ENCODE results near the gene ANKS1A.

The ANKS1A gene

DNA sequence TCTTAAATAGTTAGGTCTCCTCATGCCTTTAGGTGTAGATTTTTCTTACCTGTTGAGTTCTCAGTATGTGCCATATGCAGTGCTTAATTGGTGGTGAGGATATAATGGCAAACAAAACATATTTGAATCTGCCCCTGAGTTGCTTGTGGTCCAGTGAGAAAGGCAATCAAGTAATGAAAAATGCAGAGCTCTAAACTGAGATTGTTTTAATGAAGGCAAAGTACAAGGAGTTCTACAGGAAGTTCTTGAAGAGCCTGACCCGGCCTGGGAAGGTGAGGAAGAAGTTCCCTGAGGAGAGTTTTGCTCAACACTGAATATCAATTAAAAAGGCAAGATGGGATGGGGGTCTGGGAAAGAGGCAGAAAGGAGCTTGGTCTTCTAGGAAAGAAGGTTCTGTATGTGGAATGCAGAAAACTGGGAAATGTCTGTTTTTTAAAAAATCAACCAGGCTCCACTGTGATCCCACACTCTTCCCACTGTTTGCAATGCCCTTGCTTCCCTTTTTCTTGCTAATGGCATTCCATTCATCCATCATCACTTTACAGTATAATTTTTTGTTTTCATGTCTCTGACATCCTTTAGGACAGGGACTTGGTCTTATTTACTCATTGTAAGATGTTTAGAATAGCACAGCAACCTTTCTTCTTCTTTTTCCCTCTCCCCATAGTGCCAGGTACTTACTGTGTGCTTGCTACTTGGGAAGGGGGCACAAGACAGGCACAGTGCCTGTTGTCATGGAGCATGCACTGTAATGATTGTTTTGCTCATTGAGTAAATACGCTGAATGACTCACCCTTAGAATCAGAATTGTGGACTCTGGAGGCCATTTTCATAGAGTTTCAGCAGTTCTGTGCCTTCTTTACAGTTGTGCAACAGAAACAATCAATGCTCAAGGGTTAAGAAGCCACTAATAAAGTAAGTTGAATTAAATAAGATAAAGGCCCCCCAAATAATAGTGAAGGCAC is 64.3 kb downstream of the ANKS1A start:
- Mint-ChIP-seq H3K4me1 (peaks cover 22% of the 10 kb centered on the region), H3K4me3 (no peak overlapping the region), H3K9me3 (no peaks in the 10 kb centered on the region), H3K36me3 (peaks cover 6% of the 10 kb centered on the region), H3K27ac (no peak overlapping the region)
- no peak for DNase-seq (ENCODE audit: low spot score in 2 of 2)
- no peak for ATAC-seq

DNA sequence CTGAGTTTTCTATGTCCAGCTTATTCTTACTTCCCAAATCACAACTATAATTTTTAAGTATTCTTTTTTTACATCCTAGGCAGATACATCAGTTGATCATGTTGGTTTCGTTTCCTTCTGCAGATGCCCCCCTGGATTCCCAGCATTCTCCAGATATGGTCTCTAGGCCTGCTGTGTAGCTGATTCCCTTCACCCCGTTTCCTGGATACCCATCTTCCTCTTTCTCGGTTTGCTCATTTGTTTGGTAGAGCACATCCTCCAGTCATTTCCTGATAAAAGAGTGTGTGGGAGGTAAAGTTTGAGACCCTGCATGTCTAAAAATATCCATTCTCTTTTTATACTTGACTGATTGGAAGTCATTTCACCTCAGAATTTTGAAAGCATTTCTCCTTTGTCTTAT is 66.4 kb downstream of the ANKS1A start:
- no peak overlapping the region for H3K27ac Mint-ChIP-seq
- H3K4me1 Mint-ChIP-seq, result peaks cover 22% of the 10 kb centered on the region
- no peak for DNase-seq (ENCODE audit: low spot score in 2 of 2)
- no peak for ATAC-seq
- H3K4me3 Mint-ChIP-seq, result no peak overlapping the region
- peaks cover 6% of the 10 kb centered on the region for H3K36me3 Mint-ChIP-seq
- no peaks in the 10 kb centered on the region for H3K9me3 Mint-ChIP-seq

DNA sequence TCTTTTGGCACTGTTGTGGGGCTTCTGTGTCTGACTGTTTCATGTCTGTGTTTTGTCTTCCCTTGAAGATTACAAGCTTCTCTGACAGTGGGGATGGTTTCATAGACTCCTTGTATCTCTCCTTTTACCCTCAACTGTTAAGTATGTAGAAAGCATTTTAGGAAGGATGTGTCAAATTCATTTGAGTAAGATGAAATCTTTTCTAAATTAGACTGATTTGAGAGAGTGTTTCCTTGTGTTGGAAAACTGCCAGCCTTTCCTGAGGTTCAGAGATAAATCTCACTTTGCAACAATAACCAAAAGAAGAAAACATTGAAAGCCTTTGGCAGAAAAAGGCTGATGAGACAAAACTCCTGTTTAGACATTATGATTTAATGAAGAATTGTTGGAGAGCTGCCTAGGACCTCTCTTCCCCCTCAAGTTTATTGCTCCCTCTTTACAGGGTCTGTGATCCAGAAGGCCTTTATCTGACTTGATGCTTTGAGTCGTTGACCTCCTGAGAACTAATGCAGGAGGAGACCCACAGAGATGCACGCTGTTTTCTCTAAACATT is 68.3 kb downstream of the ANKS1A start:
- Mint-ChIP-seq H3K36me3 (peaks cover 6% of the 10 kb centered on the region), H3K9me3 (no peaks in the 10 kb centered on the region), H3K4me3 (no peak overlapping the region), H3K27ac (no peak overlapping the region), H3K4me1 (peaks cover 22% of the 10 kb centered on the region)
- ATAC-seq, result no peak
- DNase-seq (ENCODE audit: low spot score in 2 of 2), result no peak

DNA sequence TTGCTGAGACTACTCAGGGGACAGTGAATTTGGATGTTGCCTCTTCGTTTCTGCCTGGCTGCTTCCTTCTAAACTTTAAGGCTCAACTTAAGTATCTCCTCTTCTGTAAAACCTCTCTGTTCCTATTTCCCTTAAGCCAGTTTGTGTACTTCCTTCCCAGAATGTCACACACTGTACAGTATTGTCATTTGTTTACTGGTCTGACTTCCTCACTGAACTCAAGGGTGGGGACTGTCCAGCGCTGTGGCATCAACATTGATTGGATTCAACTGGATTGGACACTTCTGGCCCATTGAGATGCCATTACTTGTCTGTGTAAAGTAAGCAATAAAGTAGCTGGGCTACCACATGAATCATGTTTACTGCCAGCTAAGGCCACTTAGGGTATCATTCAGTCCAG is 69.7 kb downstream of the ANKS1A start:
- Mint-ChIP-seq H3K36me3 (peaks cover 6% of the 10 kb centered on the region), H3K4me3 (no peak overlapping the region), H3K9me3 (no peaks in the 10 kb centered on the region), H3K4me1 (peaks cover 22% of the 10 kb centered on the region), H3K27ac (no peak overlapping the region)
- ATAC-seq (no peak), DNase-seq (ENCODE audit: low spot score in 2 of 2) (no peak)

DNA sequence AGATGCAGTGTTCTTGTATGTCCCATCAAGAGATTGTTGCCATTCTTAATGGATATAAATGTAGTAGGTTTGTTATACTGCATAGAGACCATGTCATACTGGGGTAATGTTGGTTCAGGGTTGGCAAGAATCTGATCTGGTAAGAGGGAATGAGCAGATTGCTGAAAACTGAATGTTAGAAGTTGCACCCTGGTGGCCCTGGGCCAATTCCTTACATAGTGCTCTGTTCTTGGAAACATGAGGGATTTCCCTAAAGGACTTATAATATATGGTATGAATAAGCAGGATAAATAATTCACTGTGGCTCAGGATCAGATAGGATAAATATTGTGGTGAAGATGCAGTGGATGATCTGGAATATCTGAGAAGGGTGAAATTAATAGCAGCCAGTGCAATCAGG is 70.2 kb downstream of the ANKS1A start:
- Mint-ChIP-seq H3K36me3 (peaks cover 6% of the 10 kb centered on the region), H3K4me1 (peaks cover 22% of the 10 kb centered on the region), H3K9me3 (no peaks in the 10 kb centered on the region), H3K4me3 (no peak overlapping the region), H3K27ac (no peak overlapping the region)
- DNase-seq (ENCODE audit: low spot score in 2 of 2) (no peak), ATAC-seq (no peak)

DNA sequence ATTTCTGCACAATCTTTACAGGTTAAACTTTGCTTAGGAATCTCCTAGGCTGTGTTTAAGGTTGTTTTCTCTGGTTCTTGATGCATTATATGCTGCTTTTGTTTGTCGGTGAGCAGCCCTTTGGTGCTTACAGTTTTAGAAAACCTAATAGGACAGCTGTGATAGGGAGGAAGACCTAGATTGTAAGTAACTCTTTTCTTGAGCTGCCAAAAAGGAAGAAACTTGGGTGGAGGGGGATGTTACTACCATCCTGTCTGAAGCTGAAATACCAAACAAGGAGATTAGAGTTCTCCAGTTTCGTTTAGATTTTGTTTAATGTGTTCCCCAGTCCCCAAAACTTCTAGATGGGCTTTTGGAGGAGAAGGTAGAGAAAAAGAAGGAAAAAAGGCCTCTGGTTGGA is 72.0 kb downstream of the ANKS1A start:
- H3K36me3 Mint-ChIP-seq, result peaks cover 4% of the 10 kb centered on the region
- H3K4me1 Mint-ChIP-seq, result peaks cover 8% of the 10 kb centered on the region
- no peaks in the 10 kb centered on the region for H3K9me3 Mint-ChIP-seq
- DNase-seq (ENCODE audit: low spot score in 2 of 2) (no peak), ATAC-seq (no peak)
- H3K4me3 Mint-ChIP-seq, result no peak overlapping the region
- H3K27ac Mint-ChIP-seq, result peak overlapping the region; percentile 24

DNA sequence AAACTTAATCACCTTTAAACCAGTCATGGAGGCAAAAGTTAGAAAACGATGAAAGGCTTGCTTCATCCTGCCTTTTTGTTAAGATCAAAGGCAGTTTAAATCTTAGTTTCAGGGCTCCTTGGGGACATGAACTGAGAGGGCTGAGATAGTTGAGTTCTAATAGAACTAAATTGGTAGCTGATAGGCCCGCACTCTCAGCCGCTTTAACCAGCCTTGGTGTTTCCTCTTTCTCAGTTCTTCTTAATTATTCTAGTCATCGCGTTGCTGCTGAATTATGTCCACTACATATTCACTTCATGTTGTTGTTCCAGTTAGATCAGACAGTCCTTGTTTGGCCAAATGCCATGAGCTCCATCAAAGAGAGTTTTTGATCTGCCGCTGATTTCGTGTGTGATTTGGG is 72.5 kb downstream of the ANKS1A start:
- peak overlapping the region; percentile 24 for H3K27ac Mint-ChIP-seq
- ATAC-seq, result no peak
- no peaks in the 10 kb centered on the region for H3K9me3 Mint-ChIP-seq
- DNase-seq (ENCODE audit: low spot score in 2 of 2), result no peak
- H3K4me3 Mint-ChIP-seq, result no peak overlapping the region
- H3K4me1 Mint-ChIP-seq, result peaks cover 5% of the 10 kb centered on the region
- H3K36me3 Mint-ChIP-seq, result no peaks in the 10 kb centered on the region

DNA sequence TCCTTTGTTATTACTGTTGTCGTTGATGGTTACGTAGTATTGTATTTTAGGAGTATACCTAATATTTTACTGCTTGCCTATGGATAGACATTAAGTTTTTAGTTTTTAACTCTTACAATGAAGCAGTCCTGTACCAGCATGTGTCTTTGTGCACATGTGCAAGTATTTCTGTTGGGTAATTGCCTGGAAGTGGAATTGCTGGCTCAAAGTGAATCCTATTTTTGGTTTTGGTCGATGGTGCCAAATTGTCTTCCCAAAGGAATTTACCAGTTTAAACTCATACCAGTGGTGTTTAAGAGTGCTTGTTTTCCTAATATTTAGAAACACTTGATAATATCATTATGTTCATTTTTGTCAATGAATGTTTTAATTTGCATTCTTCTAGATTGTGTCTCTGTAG is 75.5 kb downstream of the ANKS1A start:
- no peaks in the 10 kb centered on the region for H3K4me1 Mint-ChIP-seq
- no peaks in the 10 kb centered on the region for H3K36me3 Mint-ChIP-seq
- no peaks in the 10 kb centered on the region for H3K9me3 Mint-ChIP-seq
- DNase-seq (ENCODE audit: low spot score in 2 of 2), result no peak
- no peak overlapping the region for H3K27ac Mint-ChIP-seq
- H3K4me3 Mint-ChIP-seq, result no peak overlapping the region
- no peak for ATAC-seq

DNA sequence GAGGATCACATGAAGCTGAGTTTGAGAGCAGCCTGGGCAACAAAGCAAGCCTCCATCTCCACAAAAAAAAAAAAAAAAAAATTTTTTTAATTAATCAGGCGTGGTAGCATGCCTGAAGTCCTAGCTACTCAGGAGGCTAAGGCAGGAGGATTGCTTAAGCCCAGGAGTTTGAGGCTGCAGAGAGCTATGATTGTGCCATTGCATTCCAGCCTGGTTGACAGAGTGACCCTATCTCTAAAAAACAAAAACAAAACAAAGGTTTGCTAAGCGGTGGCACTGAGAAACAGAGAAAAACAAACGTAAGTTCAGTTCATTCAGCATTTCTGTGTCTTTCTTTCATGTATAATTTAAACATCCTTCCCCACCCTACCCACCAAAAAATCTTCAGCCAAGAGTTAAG is 78.4 kb downstream of the ANKS1A start:
- no peaks in the 10 kb centered on the region for H3K9me3 Mint-ChIP-seq
- no peak for DNase-seq (ENCODE audit: low spot score in 2 of 2)
- no peaks in the 10 kb centered on the region for H3K4me1 Mint-ChIP-seq
- H3K27ac Mint-ChIP-seq, result no peak overlapping the region
- ATAC-seq, result no peak
- H3K4me3 Mint-ChIP-seq, result no peak overlapping the region
- no peaks in the 10 kb centered on the region for H3K36me3 Mint-ChIP-seq

DNA sequence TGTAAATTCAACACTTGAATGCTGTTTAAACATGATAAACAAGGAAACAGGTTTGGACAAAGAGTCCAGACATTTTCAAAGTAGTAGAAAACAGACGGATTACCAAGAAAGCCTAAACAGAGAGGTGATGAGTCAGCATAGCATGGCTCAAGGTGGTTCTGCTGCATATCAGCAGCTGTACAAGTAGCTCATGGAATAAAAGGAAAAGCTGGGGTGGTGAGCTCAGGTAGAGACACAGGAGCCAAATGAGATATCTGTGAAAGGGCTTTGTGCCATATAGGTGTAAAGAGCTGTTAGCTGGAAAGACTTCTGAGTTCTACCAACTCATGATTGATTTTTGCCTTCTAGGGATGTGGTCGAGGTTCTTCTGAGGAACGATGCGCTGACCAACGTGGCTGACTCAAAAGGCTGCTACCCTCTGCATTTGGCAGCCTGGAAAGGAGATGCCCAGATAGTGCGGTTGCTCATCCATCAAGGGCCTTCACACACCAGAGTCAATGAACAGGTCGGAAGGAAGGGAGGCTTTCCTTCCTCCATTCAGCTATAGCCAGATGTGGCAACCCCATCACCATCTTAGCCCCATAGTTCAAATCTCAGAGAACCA is 80.7 kb downstream of the ANKS1A start:
- Mint-ChIP-seq H3K36me3 (no peaks in the 10 kb centered on the region), H3K4me1 (no peaks in the 10 kb centered on the region), H3K9me3 (no peaks in the 10 kb centered on the region), H3K27ac (no peak overlapping the region), H3K4me3 (no peak overlapping the region)
- ATAC-seq (peak; percentile 26), DNase-seq (ENCODE audit: low spot score in 2 of 2) (no peak)

DNA sequence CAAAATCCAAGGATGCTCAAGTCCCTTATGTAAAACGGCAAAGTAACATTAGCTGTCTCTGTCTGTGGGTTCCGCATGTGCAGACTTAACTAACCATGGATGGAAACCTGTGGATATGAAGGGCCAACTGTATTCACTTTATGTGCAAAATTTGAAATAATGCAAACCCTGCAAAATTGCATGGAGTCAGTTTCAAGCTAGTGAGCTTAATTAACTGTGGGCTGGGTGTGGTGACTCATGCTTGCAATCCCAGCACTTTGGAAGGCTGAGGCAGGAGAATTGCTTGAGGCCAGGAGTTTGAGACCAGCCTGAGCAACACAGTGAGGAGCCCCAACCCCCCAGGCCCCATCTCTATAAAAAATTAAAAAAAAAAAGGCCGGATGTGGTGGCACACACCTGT is 81.4 kb downstream of the ANKS1A start:
- H3K9me3 Mint-ChIP-seq, result no peaks in the 10 kb centered on the region
- ATAC-seq, result no peak
- H3K27ac Mint-ChIP-seq, result no peak overlapping the region
- no peak for DNase-seq (ENCODE audit: low spot score in 2 of 2)
- H3K4me1 Mint-ChIP-seq, result no peaks in the 10 kb centered on the region
- H3K36me3 Mint-ChIP-seq, result no peaks in the 10 kb centered on the region
- no peak overlapping the region for H3K4me3 Mint-ChIP-seq

DNA sequence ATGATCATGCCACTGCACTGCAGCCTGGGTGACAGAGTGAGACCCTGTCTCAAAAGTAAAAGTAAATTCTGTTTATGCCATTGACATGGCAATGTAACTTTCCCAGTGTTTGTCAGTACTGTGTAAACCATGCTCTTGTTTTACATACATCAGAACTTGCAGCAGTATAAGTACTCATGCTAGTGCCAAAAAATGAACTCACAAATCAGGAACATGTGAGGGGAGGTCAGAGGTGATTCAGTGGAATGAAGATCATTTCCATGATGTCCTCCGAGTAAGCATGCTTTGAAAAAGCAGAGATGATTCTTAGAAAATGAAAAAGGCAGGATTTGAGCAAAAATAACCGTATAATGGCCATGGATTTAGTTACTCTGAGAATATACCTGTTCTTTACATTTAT is 81.9 kb downstream of the ANKS1A start:
- Mint-ChIP-seq H3K4me1 (no peaks in the 10 kb centered on the region), H3K4me3 (no peak overlapping the region), H3K36me3 (no peaks in the 10 kb centered on the region), H3K27ac (no peak overlapping the region), H3K9me3 (no peaks in the 10 kb centered on the region)
- ATAC-seq (no peak), DNase-seq (ENCODE audit: low spot score in 2 of 2) (no peak)

DNA sequence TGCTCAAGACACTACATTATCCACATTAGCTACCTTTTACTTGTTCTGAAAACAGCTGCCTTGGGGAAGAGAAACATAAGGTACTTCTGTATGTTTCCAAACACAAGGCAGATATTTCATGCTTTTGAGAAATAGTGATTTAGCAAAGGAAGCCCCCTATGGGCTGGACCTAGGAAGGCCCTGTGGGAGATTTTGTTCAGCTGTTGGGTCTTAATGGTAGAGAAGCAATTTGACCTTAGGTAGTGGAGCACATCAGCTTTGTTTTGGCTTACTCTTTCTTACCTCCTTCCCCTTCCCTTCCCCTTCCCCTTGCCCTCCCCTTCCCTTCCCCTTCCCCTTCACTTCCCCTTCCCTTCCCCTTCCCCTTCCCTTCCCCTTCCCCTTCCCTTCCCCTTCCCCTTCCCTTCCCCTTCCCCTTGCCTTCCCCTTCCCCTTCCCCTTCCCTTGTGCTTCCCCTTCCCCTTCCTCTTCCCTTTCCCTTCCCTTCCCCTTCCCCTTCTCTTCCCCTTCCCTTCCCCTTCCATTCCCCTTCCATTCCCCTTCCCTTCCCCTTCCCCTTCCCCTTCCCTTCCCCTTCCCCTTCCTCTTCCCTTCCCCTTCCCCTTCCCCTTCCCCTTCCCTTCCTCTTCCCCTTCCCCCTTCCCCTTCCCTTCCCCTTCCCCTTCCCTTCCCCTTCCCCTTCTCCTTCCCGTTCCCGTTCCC is 84.6 kb downstream of the ANKS1A start:
- no peaks in the 10 kb centered on the region for H3K9me3 Mint-ChIP-seq
- no peaks in the 10 kb centered on the region for H3K4me1 Mint-ChIP-seq
- no peak for ATAC-seq

DNA sequence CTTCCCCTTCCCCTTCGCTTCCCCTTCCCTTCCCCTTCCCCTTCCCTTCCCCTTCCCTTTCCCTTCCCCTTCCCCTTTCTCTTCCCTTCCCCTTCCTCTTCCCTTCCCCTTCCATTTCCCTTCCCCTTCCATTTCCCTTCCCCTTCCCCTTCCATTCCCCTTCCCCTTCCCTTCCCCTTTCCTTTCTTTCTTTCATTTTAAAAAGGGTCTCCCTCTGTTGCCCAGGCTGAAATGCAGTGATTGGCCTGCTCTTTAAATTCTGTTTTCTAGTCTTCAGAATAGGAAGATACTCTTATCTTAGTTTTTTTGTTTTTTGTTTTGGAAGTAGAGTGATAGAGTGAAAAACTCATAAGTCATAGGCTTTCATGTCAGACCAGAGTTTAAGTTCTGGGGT is 85.2 kb downstream of the ANKS1A start:
- ATAC-seq (no peak), DNase-seq (ENCODE audit: low spot score in 2 of 2) (no peak)
- Mint-ChIP-seq H3K27ac (no peak overlapping the region), H3K9me3 (no peaks in the 10 kb centered on the region), H3K4me1 (no peaks in the 10 kb centered on the region), H3K36me3 (no peaks in the 10 kb centered on the region), H3K4me3 (no peak overlapping the region)

More for the DNA sequence above, 84.6 kb downstream of the ANKS1A start:
- no peaks in the 10 kb centered on the region for H3K36me3 Mint-ChIP-seq
- H3K27ac Mint-ChIP-seq, result no peak overlapping the region
- no peak overlapping the region for H3K4me3 Mint-ChIP-seq
- no peak for DNase-seq (ENCODE audit: low spot score in 2 of 2)

DNA sequence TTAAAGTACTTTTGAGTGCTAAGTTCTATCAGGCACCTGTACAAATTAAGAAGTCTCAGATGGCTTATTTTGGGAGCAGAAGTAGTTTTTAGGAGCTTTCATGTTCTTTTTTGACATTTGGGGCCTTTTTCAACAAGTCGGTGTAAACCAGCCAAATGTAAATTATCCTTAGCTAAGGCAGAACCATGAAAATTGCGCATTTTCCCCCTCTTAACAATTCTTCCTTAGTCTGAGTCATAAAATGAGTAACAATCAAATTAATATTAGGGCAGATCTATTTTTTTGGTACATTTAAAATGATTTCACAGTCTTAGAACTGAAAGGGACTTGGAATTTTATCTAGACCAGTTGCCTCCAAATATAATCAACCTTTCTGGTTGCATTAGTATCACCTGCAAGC is 87.2 kb downstream of the ANKS1A start:
- DNase-seq (ENCODE audit: low spot score in 2 of 2) (no peak), ATAC-seq (no peak)
- Mint-ChIP-seq H3K4me3 (no peak overlapping the region), H3K4me1 (no peaks in the 10 kb centered on the region), H3K27ac (no peak overlapping the region), H3K36me3 (no peaks in the 10 kb centered on the region), H3K9me3 (no peaks in the 10 kb centered on the region)

Measured in stimulated activated effector memory CD8-positive, alpha-beta T cell treated with anti-CD3 and anti-CD28 coated beads, Interleukin-12 subunit alpha, Interleukin-12 subunit beta, amount 100 ng/mL, for 72 hours (primary cell).